ENCODE measurements around the gene FRMD8.
"Not testable (repeated sequence)": the region's sequence is repeated elsewhere in the genome, so short reads cannot be mapped to it uniquely, and the experiment has no call there.

The FRMD8 gene

DNA sequence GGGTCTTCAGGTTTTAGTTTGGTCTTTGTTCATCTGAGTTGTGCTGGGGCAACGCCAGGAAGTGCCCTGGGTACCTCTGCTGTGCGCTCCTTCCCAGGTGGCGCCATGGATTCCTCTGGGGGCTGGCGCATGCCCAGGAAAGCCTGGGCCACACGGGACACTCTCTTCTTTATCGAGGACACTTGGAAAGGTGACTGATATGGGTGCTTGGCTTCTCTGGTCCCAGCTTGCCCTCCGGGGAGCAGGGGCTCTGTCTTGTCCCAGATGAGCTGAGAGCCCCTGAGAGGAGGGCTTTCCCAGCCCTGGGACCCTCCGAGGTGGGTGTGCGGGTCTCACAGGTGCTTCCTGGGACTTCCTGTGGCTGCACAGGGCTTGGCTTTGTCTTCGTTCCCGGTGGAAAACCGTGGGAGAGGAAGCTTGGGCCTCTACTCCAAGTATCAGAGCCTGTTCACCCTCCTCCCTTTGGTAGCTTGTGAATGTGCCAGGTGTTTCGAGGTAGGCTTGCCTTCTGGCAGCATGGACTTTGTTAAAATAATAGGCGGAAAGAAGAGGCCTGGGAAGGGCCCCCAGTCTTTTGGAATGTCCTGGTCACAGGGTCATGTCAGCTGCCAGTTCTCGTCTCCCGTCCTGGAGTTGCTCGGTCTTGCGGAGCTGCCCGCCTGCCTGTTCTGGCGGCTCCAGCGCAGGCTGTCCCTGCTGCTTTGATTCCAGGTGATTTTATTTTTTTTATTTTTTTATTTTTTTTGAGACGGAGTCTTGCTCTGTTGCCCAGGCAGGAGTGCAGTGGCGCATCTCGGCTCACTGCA, 26.0 kb downstream of the FRMD8 start:
- no peak overlapping the region for H3K27ac ChIP-seq (ENCODE audit: low read depth in 2 of 2, low read length in 2 of 2)
- H3K27me3 ChIP-seq (ENCODE audit: control insufficient read depth in 2 of 2, insufficient read depth in 2 of 2, low read length in 2 of 2) = no peaks in the 10 kb centered on the region
- H3K4me1 ChIP-seq (ENCODE audit: control insufficient read depth in 2 of 2, insufficient read depth in 2 of 2, low read length in 2 of 2) = peaks cover 18% of the 10 kb centered on the region in 2 donors
- H3K36me3 ChIP-seq (ENCODE audit: control insufficient read depth in 2 of 2, insufficient read depth in 2 of 2, low read length in 2 of 2) = peaks cover 27 to 38% of the 10 kb centered on the region in 2 donors
- H3K9ac ChIP-seq (ENCODE audit: low read depth in 1 of 2, low read length in 2 of 2) = no peak overlapping the region
- no peaks in the 10 kb centered on the region for H3K9me3 ChIP-seq (ENCODE audit: control insufficient read depth in 2 of 2, low read length in 2 of 2)
- no peak overlapping the region for H3K4me3 ChIP-seq (ENCODE audit: low read length in 2 of 2)

GRCh38 chr11:65413077-65413664, 26.7 kb downstream of the FRMD8 start:
- not testable (repeated sequence) for H3K9ac ChIP-seq (ENCODE audit: low read depth in 1 of 2, low read length in 2 of 2); H3K4me3 ChIP-seq (ENCODE audit: low read length in 2 of 2); H3K27ac ChIP-seq (ENCODE audit: low read depth in 2 of 2, low read length in 2 of 2); H3K9me3 ChIP-seq (ENCODE audit: control insufficient read depth in 2 of 2, low read length in 2 of 2); H3K27me3 ChIP-seq (ENCODE audit: control insufficient read depth in 2 of 2, insufficient read depth in 2 of 2, low read length in 2 of 2)
- Histone ChIP-seq H3K36me3 (ENCODE audit: control insufficient read depth in 2 of 2, insufficient read depth in 2 of 2, low read length in 2 of 2) (peaks cover 27 to 38% of the 10 kb centered on the region in 2 donors), H3K4me1 (ENCODE audit: control insufficient read depth in 2 of 2, insufficient read depth in 2 of 2, low read length in 2 of 2) (peaks cover 25% of the 10 kb centered on the region in 2 donors)

DNA sequence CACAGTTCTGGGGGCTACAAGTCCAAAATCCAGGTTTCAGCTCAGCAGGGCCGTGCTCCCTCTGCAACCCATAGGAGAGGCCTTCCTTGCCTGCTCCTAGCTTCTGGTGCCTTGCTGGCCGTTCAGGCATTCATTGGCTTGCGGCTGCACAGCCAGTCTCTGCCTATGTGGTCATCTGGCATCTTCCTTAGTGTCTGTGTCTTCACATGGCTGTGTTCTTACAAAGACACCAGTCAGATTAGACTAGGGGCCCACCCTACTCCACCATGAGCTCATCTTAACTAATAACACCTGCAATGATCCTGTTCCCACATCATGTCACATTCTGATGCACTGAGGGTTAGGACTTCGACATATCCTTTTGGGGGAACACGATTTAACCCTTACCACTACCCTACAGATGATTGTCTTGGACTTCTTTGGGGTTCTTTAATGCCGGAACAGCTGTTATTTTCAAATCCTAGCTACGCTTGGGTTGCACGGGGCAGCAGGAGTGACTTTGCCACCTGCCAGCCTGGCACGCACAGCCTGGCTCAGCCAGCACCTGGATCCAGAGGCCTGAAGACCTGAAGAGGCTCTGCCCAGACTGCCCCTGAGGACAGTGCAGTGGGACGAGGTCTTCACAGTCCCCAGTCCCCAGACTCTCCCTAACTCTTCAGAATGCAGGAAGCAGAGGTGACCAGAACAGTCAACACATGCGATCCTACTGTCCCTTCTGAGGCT, 28.5 kb downstream of the FRMD8 start:
- Histone ChIP-seq H3K9ac (ENCODE audit: low read depth in 1 of 2, low read length in 2 of 2) (no peak overlapping the region), H3K9me3 (ENCODE audit: control insufficient read depth in 2 of 2, low read length in 2 of 2) (no peaks in the 10 kb centered on the region), H3K36me3 (ENCODE audit: control insufficient read depth in 2 of 2, insufficient read depth in 2 of 2, low read length in 2 of 2) (peaks cover 11 to 23% of the 10 kb centered on the region in 2 donors), H3K27ac (ENCODE audit: low read depth in 2 of 2, low read length in 2 of 2) (no peak overlapping the region), H3K27me3 (ENCODE audit: control insufficient read depth in 2 of 2, insufficient read depth in 2 of 2, low read length in 2 of 2) (no peaks in the 10 kb centered on the region), H3K4me3 (ENCODE audit: low read length in 2 of 2) (no peak overlapping the region), H3K4me1 (ENCODE audit: control insufficient read depth in 2 of 2, insufficient read depth in 2 of 2, low read length in 2 of 2) (peaks cover 41% of the 10 kb centered on the region in 2 donors)

DNA sequence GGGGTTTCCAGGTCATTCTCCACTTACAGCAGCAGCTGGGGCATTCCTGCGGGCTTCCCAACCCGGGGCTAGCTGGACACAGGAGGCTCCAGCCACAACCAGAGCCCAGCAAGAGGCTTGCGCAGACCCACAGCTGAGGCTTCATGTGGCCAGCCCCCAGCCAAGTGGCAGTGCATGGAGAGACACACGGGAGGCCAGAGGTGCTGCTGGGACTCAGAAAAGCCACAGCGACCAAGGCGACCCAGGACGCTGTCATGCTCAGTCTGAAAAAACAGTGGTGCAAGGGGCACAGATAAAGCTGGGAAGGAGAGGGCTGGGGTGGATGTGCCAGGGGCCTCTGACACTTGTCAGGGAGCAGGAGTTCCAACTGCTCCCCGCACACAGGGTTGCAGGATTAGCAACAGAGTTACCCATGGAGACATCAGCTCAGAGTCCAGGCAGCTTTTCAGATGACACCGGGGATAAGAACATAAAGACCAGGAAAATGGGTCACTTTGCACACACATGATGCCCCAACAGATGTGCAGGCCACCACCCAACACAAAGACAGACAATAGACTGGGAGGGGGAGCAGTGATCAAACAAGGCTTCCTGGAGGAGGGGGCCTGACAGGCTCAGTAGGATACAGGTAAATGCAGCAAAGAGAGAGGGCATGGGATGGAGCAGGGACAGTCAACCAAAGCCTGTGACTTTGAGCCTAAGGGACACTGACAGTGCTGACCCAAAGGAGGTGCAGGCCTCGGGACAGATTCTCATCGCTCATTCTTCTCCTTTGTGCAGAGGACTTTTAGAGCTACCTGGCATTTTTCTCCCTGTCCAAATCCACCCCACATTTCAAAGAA, 29.3 kb downstream of the FRMD8 start:
- peak overlapping the region; percentile 18 to 63 for H3K4me3 ChIP-seq (ENCODE audit: low read length in 2 of 2)
- no peaks in the 10 kb centered on the region for H3K27me3 ChIP-seq (ENCODE audit: control insufficient read depth in 2 of 2, insufficient read depth in 2 of 2, low read length in 2 of 2)
- H3K4me1 ChIP-seq (ENCODE audit: control insufficient read depth in 2 of 2, insufficient read depth in 2 of 2, low read length in 2 of 2) = peaks cover 48 to 49% of the 10 kb centered on the region in 2 donors
- peak overlapping the region; percentile 96 to 100 for H3K9ac ChIP-seq (ENCODE audit: low read depth in 1 of 2, low read length in 2 of 2)
- no peaks in the 10 kb centered on the region for H3K9me3 ChIP-seq (ENCODE audit: control insufficient read depth in 2 of 2, low read length in 2 of 2)
- peaks cover 9 to 22% of the 10 kb centered on the region in 2 donors for H3K36me3 ChIP-seq (ENCODE audit: control insufficient read depth in 2 of 2, insufficient read depth in 2 of 2, low read length in 2 of 2)
- peak overlapping the region; percentile 100 for H3K27ac ChIP-seq (ENCODE audit: low read depth in 2 of 2, low read length in 2 of 2)

DNA sequence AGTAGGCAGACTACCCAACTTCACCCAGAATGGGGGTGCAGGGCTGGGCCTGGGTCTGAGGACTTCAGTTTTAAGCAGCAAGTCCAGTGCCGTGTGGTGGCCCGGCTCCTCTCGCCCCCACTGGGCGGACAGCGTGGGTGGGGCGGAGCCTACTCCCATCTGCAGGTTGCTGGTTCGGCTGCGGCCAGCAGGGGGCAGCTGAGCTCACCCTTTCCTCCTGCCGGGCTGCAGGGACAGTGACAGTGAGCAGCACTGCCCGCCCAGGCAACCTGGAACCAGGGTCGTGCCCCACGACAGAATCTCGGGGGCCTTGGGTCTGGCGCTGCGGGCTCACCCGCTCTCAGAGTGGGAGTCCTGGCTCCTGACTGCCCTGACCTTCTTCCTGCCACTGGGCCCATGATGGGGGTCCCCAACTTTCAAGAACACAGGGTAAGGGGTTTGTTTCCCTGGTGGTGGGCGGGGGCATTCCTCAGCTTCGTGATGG, 29.9 kb downstream of the FRMD8 start:
- peaks cover 3 to 17% of the 10 kb centered on the region in 2 donors for H3K36me3 ChIP-seq (ENCODE audit: control insufficient read depth in 2 of 2, insufficient read depth in 2 of 2, low read length in 2 of 2)
- peaks cover 54 to 55% of the 10 kb centered on the region in 2 donors for H3K4me1 ChIP-seq (ENCODE audit: control insufficient read depth in 2 of 2, insufficient read depth in 2 of 2, low read length in 2 of 2)
- H3K9ac ChIP-seq (ENCODE audit: low read depth in 1 of 2, low read length in 2 of 2) = peak overlapping the region; percentile 96 to 100
- H3K27me3 ChIP-seq (ENCODE audit: control insufficient read depth in 2 of 2, insufficient read depth in 2 of 2, low read length in 2 of 2) = no peaks in the 10 kb centered on the region
- no peaks in the 10 kb centered on the region for H3K9me3 ChIP-seq (ENCODE audit: control insufficient read depth in 2 of 2, low read length in 2 of 2)
- peak overlapping the region; percentile 18 to 63 for H3K4me3 ChIP-seq (ENCODE audit: low read length in 2 of 2)
- H3K27ac ChIP-seq (ENCODE audit: low read depth in 2 of 2, low read length in 2 of 2) = peak overlapping the region; percentile 100

GRCh38 chr11:65416841-65417701, 30.6 kb downstream of the FRMD8 start:
- Histone ChIP-seq H3K27me3 (ENCODE audit: control insufficient read depth in 2 of 2, insufficient read depth in 2 of 2, low read length in 2 of 2) (no peaks in the 10 kb centered on the region), H3K27ac (ENCODE audit: low read depth in 2 of 2, low read length in 2 of 2) (peak overlapping the region; percentile 100), H3K4me1 (ENCODE audit: control insufficient read depth in 2 of 2, insufficient read depth in 2 of 2, low read length in 2 of 2) (peaks cover 56 to 60% of the 10 kb centered on the region in 2 donors), H3K4me3 (ENCODE audit: low read length in 2 of 2) (peak overlapping the region; percentile 18 to 63), H3K36me3 (ENCODE audit: control insufficient read depth in 2 of 2, insufficient read depth in 2 of 2, low read length in 2 of 2) (peaks cover 0 to 10% of the 10 kb centered on the region in 2 donors), H3K9me3 (ENCODE audit: control insufficient read depth in 2 of 2, low read length in 2 of 2) (no peaks in the 10 kb centered on the region), H3K9ac (ENCODE audit: low read depth in 1 of 2, low read length in 2 of 2) (peak overlapping the region; percentile 96 to 100)

GRCh38 chr11:65417702-65418430, 31.4 kb downstream of the FRMD8 start:
- Histone ChIP-seq H3K9ac (ENCODE audit: low read depth in 1 of 2, low read length in 2 of 2) (peak overlapping the region; percentile 96 to 100), H3K36me3 (ENCODE audit: control insufficient read depth in 2 of 2, insufficient read depth in 2 of 2, low read length in 2 of 2) (peaks cover 0 to 5% of the 10 kb centered on the region in 2 donors), H3K4me3 (ENCODE audit: low read length in 2 of 2) (peak overlapping the region; percentile 63 to 96), H3K27me3 (ENCODE audit: control insufficient read depth in 2 of 2, insufficient read depth in 2 of 2, low read length in 2 of 2) (no peaks in the 10 kb centered on the region), H3K9me3 (ENCODE audit: control insufficient read depth in 2 of 2, low read length in 2 of 2) (no peaks in the 10 kb centered on the region), H3K4me1 (ENCODE audit: control insufficient read depth in 2 of 2, insufficient read depth in 2 of 2, low read length in 2 of 2) (peaks cover 60% of the 10 kb centered on the region in 2 donors), H3K27ac (ENCODE audit: low read depth in 2 of 2, low read length in 2 of 2) (peak overlapping the region; percentile 100)

- no peaks in the 10 kb centered on the region for H3K27me3 ChIP-seq (ENCODE audit: control insufficient read depth in 2 of 2, insufficient read depth in 2 of 2, low read length in 2 of 2)
- H3K9ac ChIP-seq (ENCODE audit: low read depth in 1 of 2, low read length in 2 of 2) = peak overlapping the region; percentile 96 to 100
- peaks cover 60% of the 10 kb centered on the region in 2 donors for H3K4me1 ChIP-seq (ENCODE audit: control insufficient read depth in 2 of 2, insufficient read depth in 2 of 2, low read length in 2 of 2)
- peak overlapping the region; percentile 100 for H3K27ac ChIP-seq (ENCODE audit: low read depth in 2 of 2, low read length in 2 of 2)
- H3K36me3 ChIP-seq (ENCODE audit: control insufficient read depth in 2 of 2, insufficient read depth in 2 of 2, low read length in 2 of 2) = peaks cover 0 to 5% of the 10 kb centered on the region in 2 donors
- H3K4me3 ChIP-seq (ENCODE audit: low read length in 2 of 2) = peak overlapping the region; percentile 63 to 96
- no peaks in the 10 kb centered on the region for H3K9me3 ChIP-seq (ENCODE audit: control insufficient read depth in 2 of 2, low read length in 2 of 2)
Observed at GRCh38 chr11:65418431-65418680, 31.9 kb downstream of the FRMD8 start.

Measured in mucosa of rectum (tissue), 2 donors.